CD4-positive, alpha-beta T cell treated with Interferon alpha-2 for 1 hour (primary cell): ENCODE measurements around the gene ERP44.
"Not testable (repeated sequence)": the region's sequence is repeated elsewhere in the genome, so short reads cannot be mapped to it uniquely, and the experiment has no call there.

Source experiments
- DNase-seq, 2 donors: peaks; one replicate each; pipeline ENCODE4 v3.0.0-alpha.2; 2020 to 2022

Gene ERP44

DNA sequence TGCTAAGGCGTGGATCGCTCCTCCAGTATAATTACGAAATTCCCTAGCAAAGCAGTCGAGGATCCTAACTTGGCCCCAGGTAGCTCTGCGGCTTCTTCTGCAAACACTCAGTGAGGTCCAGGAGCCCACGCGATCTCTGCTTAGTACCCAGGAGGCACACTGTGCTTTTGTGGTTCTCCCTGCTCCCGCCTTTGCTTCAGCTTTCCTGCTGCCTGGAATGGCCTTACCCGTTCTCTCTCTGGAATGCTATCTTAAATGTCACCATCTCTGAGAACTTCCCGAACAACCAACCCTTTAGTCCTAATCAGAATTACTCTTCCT is 882 bp upstream of the ERP44 start:
- no peak for DNase-seq

DNA sequence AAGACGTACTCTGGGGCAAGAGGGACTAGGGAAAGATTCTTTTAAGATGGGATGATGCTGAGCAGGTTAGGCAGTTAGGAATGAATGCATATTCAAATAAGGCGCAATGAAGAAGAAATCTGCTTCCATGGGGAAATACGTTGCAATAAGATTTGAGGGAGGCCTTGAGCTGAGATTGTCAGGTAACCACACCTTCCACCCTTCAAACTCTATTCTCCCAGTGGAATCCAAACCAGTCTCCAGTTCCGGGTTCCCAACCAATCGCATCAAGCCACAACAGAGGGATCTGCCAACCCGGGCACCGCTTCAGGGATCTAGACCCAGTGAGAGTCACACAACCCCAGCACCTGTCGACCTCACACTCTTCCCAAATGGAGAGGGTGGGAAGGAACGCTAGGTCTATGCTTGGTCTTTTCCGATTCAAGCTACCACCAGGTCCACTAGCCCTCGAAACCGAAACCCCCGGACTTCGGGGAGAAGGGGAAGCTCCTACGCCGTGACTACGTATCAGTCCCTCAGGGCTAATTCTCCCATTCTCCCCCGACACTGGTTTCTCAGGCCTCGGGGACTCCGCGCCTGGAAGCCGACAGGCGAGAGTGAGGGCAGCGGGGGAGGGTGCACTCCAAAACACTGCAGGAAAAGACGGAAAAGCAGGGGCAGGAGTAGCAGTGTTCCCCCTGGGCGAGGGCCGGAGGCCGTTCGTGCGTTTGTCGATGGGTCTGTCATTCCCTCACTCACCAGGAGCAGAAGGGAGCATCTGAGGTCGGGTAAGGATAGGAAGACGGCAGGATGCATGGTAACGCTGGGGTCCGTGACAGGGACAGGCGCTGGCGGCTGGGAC is 534 bp downstream of the ERP44 start:
- DNase-seq: peak; percentile 20 to 47

DNA sequence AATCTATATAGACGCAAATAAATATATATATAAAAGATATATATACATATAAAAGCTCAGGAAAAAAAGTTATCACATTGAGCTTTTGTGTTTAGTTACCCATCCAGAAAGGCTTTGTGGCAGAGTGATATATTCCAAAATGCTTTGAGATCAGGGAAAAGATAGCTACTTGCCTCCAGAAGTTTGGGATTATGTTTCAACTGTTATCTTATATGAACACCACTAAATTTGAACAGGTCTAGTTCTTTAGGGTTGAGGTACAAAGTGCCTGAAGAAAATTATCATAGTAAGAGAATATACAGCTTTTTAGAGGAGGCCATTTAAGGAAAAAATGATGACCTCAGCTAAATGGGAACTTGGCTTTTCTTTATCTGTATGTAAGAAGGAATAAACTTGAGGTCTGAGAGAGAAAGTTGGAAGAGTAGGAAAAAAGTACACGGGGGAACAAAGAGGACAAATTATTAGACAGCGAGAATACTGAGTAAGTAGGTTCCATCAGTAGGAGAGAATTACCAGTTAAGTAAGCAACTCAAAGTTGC is 2.4 kb downstream of the ERP44 start:
- DNase-seq: no peak

DNA sequence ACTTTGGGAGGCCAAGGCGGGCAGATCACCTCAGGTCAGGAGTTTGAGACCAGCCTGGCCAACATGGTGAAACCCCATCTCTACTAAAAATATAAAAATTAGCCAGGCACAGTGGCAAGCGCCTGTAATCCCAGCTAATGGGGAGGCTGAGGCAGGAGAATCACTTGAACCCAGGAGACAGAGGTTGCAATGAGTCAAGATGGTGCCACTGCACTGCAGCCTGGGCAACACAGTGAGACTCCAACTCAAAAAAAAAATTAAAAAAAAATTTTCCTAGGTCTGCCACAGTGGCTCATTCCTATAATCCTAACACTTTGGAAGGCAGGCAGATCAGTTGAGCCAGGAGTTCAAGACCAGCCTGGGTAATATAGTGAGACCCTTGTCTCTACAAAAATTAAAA is 4.4 kb downstream of the ERP44 start:
- DNase-seq: not testable (repeated sequence)

DNA sequence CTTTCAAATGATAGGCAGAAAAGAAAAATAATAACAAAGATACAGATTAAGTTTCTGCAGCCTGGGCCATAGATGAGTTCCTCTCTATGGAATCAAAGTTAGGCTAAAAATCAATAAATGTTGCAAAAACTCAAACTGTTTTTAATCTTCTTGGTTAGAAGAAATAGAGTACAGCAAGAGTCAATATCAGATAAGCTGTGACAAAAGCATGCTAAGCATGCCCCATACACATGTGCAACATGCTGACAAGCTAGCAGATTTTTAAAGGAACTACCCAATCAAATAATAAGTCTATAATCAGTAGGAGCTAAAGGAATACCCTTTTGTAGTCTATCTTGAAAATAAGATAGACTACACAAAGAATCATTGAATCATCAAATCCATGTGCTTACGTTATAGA is 6.7 kb downstream of the ERP44 start:
- DNase-seq: no peak

DNA sequence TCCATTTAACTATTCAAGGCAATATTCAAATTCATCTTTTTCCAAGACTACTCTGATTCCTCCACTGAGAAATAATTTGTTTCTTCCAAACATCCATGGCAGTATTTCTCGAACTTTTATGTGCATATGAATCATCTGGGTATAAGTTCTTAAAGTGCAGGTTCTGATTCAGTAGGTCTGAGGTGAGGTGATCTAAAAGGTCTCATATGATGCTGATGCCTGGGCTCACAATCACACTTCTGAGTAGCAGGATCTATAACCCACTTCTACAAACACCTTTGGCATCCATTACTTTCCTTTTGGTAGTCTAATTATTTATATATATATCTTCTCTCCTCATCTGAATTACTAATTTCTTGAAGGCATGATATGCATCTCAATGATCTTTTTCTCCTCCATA is 7.2 kb downstream of the ERP44 start:
- DNase-seq: no peak

DNA sequence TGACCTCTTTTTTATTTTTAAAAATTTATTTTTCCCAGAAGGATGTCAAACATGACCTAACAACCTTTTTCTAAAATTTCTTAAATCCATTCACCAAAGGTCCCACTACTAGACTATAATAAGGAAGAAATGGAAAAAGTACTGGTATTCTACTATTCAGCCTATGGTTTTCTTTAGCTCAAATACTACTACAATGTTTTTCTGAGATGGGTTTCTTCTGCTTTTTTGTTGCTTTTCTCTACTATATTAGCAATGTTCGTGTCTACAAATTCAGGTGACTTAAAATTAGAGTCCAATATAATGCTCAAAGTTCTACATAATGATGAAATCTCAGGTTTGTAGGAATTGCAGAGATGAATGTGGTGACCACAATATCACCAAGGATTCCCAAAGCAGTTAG is 7.9 kb downstream of the ERP44 start:
- no peak for DNase-seq

DNA sequence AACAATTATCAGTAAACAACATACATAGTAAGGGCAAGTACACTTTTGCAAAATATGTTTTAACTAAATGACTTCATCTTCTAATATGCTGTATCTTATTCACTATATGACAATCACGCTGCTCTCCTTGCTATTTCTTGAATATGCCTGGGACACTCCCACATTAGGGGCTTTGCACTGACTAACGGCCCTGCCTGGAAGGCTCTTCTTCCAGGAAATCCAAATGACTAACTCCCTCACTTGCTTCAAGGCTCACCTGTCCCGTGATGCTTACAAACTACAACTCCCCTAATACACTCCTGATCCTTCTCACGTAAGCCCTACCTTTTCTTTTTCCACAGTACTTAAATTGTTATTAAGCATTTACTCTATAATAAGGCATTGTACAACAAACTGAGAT is 10.6 kb downstream of the ERP44 start:
- peak in 1 of 2 donors; percentile 39 for DNase-seq

DNA sequence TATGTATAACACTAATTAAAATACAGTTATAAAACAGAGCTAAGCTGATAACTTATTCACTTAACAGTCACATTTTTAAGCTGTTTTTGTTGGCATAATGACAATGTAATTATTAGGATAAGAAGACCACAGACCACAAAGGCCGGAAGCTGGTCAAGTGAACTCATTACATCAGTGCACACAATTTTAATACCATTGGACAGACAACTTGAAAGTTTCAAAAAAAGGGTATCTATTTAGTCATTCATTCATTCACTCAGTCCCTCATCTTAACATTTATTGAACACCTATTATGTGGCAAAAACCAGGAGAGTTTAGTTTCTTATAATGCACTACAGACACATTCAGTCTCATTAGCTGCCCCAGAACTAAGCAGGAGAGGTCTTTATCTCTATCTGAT is 11.6 kb downstream of the ERP44 start:
- peak in 1 of 2 donors; percentile 52 for DNase-seq

DNA sequence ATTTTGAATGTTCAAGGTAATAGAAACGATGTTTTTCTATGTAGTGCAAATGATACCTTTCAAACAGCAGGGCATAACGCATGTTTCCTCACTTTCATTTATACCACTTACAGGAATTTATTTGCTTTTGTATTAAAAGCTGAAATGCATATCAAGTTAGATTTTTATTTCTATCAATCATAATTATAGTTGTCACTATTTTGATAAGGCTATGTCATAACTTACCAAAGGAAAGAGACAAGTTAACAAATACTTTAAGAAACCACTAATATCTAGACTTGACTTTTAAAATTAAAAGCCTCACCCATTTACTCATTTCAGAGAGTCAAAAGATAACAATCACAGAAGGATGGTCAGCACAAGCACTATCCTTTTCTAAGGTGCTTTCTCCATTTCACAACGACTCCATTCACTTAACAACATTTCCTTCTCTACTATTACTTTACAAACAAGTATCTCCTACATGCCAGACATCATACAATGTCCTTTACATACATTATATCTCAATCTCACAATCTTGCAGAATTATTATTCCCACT is 12.6 kb downstream of the ERP44 start:
- no peak for DNase-seq

DNA sequence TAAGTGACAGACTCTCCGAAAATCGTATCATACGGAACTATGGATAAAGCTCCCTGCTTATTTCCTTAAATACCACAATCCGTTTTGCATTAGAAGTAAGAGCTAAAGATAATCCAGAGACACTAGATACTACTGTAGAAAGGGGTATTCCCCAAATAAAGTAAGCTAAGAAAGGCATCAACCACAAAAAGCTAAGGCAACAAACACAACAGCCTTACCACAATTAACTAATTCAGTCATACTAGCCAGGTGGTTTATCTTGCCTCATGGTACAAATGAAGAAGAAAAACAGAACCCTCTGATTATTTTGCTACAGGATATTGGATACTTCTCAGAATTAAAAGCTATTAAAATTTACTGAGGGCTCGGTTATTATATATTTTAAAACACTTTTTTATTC is 14.1 kb downstream of the ERP44 start:
- DNase-seq: peak in 1 of 2 donors; percentile 41

DNA sequence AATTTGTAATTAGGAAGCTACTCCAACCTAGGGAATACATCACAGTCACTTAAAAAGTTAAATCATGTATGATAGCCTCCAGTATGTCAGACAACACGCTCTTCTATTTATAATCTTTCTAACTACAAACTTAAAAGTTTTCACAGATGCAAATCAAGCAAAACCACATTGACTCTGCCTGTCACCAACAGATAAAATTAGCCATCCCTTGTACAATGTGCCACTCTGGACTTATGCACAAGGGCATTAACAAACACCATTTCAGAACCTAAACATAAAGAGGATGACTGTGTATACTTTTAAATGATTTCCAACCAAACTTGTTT is 14.7 kb downstream of the ERP44 start:
- DNase-seq: no peak

DNA sequence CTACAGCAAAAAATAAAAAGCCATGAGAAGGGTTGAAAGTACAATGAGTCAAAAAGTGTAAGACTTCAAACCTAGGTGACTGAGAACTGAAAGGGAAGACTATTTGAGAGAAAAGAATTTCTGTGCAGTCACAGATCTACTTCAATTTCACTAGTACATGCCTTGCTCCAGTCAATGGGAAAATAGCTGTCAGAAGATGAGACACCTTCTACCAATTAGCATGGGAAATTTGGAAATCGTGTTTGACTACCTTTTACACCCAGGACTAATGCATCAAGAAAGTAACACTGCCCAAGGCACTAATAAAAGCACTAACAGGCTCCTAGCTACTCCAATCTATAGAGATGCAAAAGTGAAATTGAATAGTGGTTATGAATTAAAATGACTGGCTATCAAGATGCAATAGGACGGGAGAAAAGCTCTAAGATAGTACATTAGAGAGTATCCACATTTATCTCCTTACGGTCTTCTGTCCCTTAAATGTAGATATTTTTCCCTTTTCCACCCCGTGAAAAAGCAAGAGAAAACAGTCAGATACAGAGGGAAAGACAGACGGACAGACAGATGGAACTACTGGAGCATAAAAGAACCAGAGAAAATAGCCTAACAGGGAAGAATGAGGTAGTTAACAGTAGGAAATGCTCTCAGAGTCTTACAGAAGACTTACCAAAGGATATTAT is 15.2 kb downstream of the ERP44 start:
- DNase-seq: no peak

DNA sequence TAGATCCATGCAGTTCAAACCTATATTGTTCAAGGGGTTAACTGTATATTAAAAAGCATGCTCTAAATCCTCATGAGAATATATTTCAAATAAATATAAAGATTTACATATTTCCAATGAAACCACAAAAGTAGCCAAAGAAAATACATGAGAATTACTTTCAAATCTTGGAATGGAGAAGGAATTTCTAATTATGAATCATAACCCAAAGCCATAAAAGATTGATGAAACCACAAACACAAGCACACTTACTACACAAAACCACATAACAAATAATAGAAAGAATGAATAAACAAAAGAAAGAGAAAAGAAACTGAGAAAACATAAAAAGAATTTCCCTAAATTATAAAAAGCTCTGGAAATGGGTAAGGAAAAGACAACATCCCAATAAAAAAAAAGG is 16.0 kb downstream of the ERP44 start:
- DNase-seq: no peak

DNA sequence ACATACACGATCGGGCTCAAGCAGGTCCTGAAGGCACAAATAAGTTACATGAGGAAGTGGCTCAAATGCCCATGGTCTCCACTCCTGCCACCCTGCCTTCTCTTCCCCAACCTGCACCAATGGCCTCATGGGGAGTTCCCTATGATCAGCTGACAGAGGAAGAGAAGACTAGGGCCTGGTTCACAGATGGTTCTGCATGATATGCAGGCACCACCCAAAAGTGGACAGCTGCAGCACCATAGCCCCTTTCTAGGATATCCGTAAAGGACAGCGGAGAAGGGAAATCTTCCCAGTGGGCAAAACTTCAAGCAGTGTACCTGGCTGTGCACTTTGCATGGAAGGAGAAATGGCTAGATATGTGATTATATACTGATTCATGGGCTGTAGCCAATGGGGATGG is 22.5 kb downstream of the ERP44 start:
- not testable (repeated sequence) for DNase-seq

DNA sequence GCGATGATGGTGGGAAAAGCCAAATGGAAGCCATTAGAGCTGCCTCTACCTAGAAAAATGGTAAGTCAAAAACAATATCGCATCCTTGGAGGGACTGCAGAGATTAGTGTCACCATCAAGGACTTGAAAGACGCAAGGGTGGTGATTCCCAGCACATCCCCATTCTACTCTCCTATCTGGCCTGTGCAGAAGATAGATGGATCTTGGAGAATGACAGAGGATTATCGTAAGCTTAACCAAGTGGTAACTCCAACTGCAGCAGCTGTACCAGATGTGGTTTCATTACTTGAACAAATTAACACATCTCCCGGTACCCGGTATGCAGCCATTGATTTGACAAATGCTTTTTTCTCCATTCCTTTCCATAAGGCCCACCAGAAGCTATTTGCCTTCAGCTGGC is 23.8 kb downstream of the ERP44 start:
- DNase-seq: no peak

DNA sequence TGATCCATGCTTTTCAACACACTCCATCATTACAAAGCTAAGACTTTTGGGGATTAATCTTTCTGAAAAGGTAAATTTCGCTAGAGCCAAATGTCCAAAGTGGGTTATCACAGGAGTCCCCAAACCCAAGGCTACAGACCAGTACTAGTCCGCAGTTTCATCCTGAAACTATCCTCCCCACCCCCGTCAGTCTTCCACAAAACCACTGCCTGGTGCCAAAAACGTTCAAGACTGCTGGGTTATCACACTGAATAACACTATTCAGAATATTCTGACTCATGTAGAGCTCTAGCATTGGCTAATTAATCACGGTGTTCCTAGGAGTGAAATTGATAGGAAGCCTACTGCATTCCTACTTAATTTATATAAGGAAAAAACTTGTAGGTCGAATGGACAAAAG is 24.7 kb downstream of the ERP44 start:
- DNase-seq: no peak

DNA sequence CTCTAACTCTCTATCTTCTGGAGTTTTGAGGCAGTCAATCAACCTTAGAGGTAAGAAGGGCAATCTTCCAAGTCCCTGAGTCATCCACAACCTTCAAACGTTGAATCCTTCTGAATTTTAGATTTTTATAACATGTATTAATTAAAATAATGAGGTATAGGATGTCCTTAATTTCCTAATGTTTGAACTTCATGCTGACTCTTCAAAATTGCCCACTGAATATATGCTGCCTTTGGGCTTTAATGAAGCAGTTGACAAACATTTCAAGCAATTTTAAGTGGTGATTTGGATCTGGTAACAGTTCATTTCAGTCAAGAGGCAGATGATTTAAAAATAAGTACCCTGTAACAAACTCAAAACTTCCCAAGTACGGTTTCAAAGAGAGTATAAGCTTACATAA is 26.0 kb downstream of the ERP44 start:
- DNase-seq: no peak

DNA sequence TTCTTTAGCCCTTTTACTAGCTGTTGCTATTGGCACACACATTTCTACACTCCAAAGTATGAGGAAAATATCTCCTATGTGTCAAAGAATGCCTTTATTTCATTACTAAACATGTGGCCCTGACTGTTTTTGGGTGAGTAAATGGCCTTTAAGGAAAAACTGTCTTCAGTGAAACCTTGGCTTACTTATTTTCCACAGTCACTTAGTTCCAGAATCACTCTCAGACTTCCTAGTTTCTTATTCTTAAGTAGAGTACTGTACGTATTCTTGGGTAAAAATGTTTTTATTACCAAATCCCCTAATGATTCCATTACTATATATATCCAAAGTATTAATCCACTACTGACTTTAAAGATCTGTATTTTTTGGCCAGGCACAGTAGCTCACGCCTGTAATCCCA is 27.5 kb downstream of the ERP44 start:
- DNase-seq: no peak

DNA sequence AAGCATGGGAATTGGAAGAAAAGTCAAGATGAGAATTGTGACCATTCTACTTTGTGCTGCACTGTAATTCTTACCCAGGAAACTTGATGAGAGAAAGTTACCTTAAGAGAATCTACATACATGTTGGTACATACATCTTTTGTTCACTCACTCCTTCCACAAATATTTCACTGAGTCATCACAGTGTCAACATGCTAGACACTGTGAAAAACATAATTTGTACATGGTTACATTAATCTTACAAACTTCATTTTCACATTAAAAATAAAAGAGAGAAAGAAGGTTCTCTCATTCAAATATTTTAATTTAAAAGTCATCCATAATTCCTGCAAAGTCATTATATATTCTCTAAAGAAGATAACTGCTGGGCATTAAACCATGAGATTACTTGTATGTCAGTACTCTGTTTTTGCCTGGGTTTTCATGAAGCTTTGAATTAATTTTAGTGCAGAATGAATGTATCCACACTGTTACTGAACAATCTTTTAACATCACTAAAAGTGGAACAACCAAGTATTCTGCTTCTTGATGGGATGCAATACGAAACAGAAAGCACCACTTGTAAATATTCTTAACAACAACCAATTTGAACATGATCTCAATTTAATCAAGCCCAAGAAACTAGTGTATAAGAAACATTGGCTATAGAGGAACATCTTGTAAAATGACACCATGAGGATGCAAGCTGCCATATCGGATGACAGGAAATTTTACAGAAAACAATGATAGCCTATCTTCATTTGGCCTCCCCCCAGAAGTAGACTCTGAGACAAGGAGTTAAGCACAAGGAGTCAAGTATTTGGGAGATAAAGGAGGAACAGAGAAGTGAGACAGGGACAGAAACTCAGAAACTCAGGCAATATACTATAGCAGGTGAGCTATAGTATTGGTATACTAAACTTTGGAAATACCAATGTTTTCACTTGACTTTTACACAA is 28.4 kb downstream of the ERP44 start:
- no peak for DNase-seq

DNA sequence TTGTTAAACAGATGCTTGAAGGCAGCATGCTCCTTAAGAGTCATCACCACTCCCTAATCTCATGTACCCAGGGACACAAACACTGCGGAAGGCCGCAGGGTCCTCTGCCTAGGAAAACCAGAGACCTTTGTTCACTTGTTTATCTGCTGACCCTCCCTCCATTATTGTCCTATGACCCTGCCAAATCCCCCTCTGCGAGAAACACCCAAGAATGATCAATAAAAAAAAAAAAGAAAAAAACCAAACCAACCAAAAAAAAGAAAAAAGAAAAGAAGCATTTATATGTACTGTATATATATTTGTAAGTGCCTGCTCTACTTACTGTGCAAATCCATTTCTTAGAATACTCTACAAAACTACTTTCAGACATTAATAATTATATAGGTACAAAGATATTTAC is 29.7 kb downstream of the ERP44 start:
- DNase-seq: not testable (repeated sequence)

DNA sequence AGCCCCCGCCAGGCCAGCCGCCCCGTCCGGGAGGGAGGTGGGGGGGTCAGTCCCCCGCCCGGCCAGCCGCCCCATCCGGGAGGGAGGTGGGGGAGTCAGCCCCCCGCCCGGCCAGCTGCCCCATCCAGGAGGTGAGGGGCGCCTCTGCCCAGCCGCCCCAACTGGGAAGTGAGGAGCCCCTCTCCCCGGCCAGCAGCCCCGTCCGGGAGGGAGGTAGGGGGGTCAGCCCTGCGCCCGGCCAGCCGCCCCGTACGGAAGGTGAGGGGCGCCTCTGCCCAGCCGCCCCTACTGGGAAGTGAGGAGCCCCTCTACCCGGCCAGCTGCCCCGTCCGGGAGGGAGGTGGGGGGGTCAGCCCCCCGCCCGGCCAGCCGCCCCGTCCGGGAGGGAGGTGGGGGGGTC is 30.8 kb downstream of the ERP44 start:
- not testable (repeated sequence) for DNase-seq

DNA sequence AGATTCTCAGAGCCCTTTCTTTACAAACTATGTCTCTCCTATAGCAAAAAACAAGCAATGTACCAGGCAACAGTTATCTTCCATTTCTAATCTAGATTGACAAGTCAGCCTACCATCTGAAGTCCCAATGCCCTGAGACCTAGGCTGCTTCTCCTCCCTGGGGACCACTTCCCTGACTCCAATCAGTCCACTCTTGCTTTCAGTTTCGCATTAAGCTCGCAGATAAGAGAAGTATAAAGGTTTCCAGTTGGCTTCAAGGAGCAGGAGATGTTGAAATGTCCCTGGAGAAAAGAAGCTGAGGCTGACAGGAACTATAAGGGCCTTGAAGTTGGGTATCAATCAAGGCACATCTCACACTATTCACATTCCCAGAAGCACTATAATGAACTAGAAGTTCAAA is 32.3 kb downstream of the ERP44 start:
- DNase-seq: no peak
